Psoas muscle (tissue), 8 donors: ENCODE measurements around the gene ARHGDIA. TPM values are rescaled to one million over a fixed set of nuclear protein-coding genes. Genes with fewer than 3 reads are reported as not detected.
"Not testable (repeated sequence)": the region's sequence is repeated elsewhere in the genome, so short reads cannot be mapped to it uniquely, and the experiment has no call there.

Experiments used
- ATAC-seq, 4 donors: fragments of 200-7000 bp; cut with Tn5 transposase; one replicate each; pipeline ENCODE4 v1.9.1; 2020; ENCODE audit warnings: moderate library complexity in 3 of 4, mild to moderate bottlenecking in 2 of 4
- DNase-seq, 2 donors: peaks; one replicate each; pipeline ENCODE4 v3.0.0-alpha.2; 2020
- H3K27ac ChIP-seq: fragments of 200-600 bp; one replicate; pipeline ENCODE4 v1.8.0; 2022
- H3K27me3 ChIP-seq, 3 donors: fragments of 200-600 bp in 1 of 3; one replicate each; pipeline versions ENCODE4 v1.6.1 to v1.8.0; 2013 to 2022; ENCODE audit warnings: low read length in 2 of 3, mild to moderate bottlenecking in 2 of 3, moderate library complexity in 1 of 3; ENCODE audit not compliant: insufficient read depth in 3 of 3
- H3K36me3 ChIP-seq, 2 donors: fragments of 200-600 bp in 1 of 2; one replicate each; pipeline versions ENCODE4 v1.6.1 to v1.8.0; 2013 to 2022; ENCODE audit warnings: low read depth in 1 of 2, mild to moderate bottlenecking in 1 of 2, moderate library complexity in 1 of 2; ENCODE audit not compliant: insufficient read depth in 1 of 2
- H3K4me1 ChIP-seq: fragments of 200-600 bp; one replicate; pipeline ENCODE4 v1.8.0; 2022
- H3K4me3 ChIP-seq: fragments of 200-600 bp; one replicate; pipeline ENCODE4 v1.8.0; 2022; ENCODE audit warnings: mild to moderate bottlenecking
- H3K9me3 ChIP-seq: fragments of 200-600 bp; one replicate; pipeline ENCODE4 v1.8.0; 2022
- CTCF ChIP-seq: fragments of 200-600 bp; IDR thresholded peaks from one replicate; pipeline ENCODE4 v1.8.0; 2022; ENCODE audit warnings: antibody characterized with exemption
- WGBS, 3 donors: extraction: QIAGEN DNeasy Blood & Tissue Kit; methylation state at CpG; one replicate each; pipeline versions ENCODE4 v1.1.6 to v1.1.7; 2013; 5-methylcytosine and 5-hydroxymethylcytosine counted together
- intact Hi-C, 2 donors: fragments of 100-400 bp; cut with DNase I; formaldehyde crosslinking; loops; one replicate each; pipeline versions ENCODE4 v1.11.0 to v1.14.2; 2022
- long read RNA-seq, 2 donors: library from polyadenylated mRNA; unstranded; transcript quantifications; one replicate each; pipeline ENCODE4 v2.0.0, GENCODE V29; 2021
- polyA plus RNA-seq, 3 donors: library from polyadenylated mRNA; stranded (reverse); fragments of 200-250 nt; gene quantifications; one replicate each; pipeline ENCODE4 v1.2.3, GENCODE V29; 2013
- total RNA-seq, 4 donors: library from RNA; stranded (reverse); fragmentation: NEBNext Ultra II Directional in 2 of 4; extraction: Animal tissue kit (Norgen Biotek cat#: 25700) in 2 of 4; gene quantifications; one replicate each; pipeline versions ENCODE4 v1.2.1 to v1.2.4, GENCODE V29; 2021 to 2023
- donor health status: healthy with polysubstance abuse.
- donor health status: DM: no; HTN: no; CAD: no; lungs with moderate emphysema.
- donor health status: Bipolar disorder and iron deficiency.
- donor health status: healthy.
- donor health status: DM: yes; HTN: yes; CAD: no.
- donor health status: DM: no; HTN: no; CAD: no.
- donor health status: DM: no; HTN: no; CAD: no.
- donor health status: DM: yes; HTN: yes; CAD: no.

ARHGDIA gene
- total RNA-seq (100 to 1,000 TPM in 3 of 4 donors, 10 to 100 TPM in 1; 88.3 to 192 (median 160) TPM), polyA plus RNA-seq (100 to 1,000 TPM in 2 of 3 donors, 10 to 100 TPM in 1; 79.1 to 268 (median 100) TPM)
- long read RNA-seq, donor 1, transcript ARHGDIA-201 (6 exons, 1,906 nt) = major isoform, 15 of 39 reads
- long read RNA-seq, donor 1, partial matches to known transcripts = 0 of 39 reads
- long read RNA-seq, donor 1, other reads (novel, unspliced or antisense) = 18 of 39 reads
- long read RNA-seq, donor 2, transcript ARHGDIA-201 (6 exons, 1,906 nt) = major isoform, 42 of 93 reads
- long read RNA-seq, donor 2, partial matches to known transcripts = 4 of 93 reads
- long read RNA-seq, donor 2, other reads (novel, unspliced or antisense) = 39 of 93 reads

GRCh38 chr17:81870981-81871386 lies at the start of gene ARHGDIA:
ARHGDIA (minus strand) TSS chr17:81871337; CDS start chr17:81869930, 1,407 bp downstream.
- peak in 3 of 4 donors; percentile 73 to 78 (median 74) for ATAC-seq
- Histone ChIP-seq H3K4me1 (peaks cover 39% of the 10 kb centered on the region), H3K27me3 (no peaks in the 10 kb centered on the region), H3K36me3 (peaks cover 0 to 39% of the 10 kb centered on the region in 2 donors), H3K27ac (peak within 1 kb of the TSS; percentile 99), H3K4me3 (peak within 1 kb of the TSS; percentile 74), H3K9me3 (no peaks in the 10 kb centered on the region)
- DNase-seq = no peak
- intact Hi-C loops = loop anchor here in 1 of 2 donors (5.0 kb wide), 1 partner anchor 51 kb away; no protein-coding TSS in a partner anchor
- WGBS, 3 donors = 0 to 2% (median 1%) methylated on average over 20 to 63 of the region's 64 CpGs
- TF ChIP-seq CTCF = no peak

GRCh38 chr17:81918832-81919545 lies 47.9 kb upstream of the ARHGDIA start:
- Histone ChIP-seq H3K36me3 (peaks cover 5 to 60% of the 10 kb centered on the region in 2 donors), H3K4me3 (peak overlapping the region; percentile 76), H3K27ac (peak overlapping the region; percentile 81), H3K27me3 (no peaks in the 10 kb centered on the region), H3K4me1 (peaks cover 66% of the 10 kb centered on the region), H3K9me3 (no peaks in the 10 kb centered on the region)
- ATAC-seq = no peak
- WGBS, 3 donors = 62 to 83% (median 69%) methylated on average over 15 of the region's 15 CpGs
- TF ChIP-seq CTCF = no peak
- intact Hi-C loops = no loop called here
- DNase-seq = no peak

GRCh38 chr17:81918333-81918669 lies 47.2 kb upstream of the ARHGDIA start:
- intact Hi-C loops = not testable (repeated sequence)

GRCh38 chr17:81917565-81918332 lies 46.6 kb upstream of the ARHGDIA start, which contains the start of gene SIRT7:
SIRT7 (minus strand) TSS chr17:81918176; CDS start chr17:81918131, 45 bp downstream.
- peak; percentile 74 to 90 for DNase-seq
- Histone ChIP-seq H3K27ac (peak within 1 kb of the TSS; percentile 81), H3K9me3 (no peaks in the 10 kb centered on the region), H3K27me3 (no peaks in the 10 kb centered on the region), H3K4me1 (peaks cover 58% of the 10 kb centered on the region), H3K4me3 (peak within 1 kb of the TSS; percentile 76), H3K36me3 (peaks cover 5 to 72% of the 10 kb centered on the region in 2 donors)
- TF ChIP-seq CTCF = no peak
- 0 to 1% (median 1%) methylated on average over 69 to 94 of the region's 94 CpGs for WGBS, 3 donors
- intact Hi-C loops = no loop called here
- ATAC-seq = peak; percentile 70 to 81 (median 74)

More at GRCh38 chr17:81918333-81918669, 47.2 kb upstream of the ARHGDIA start:
- H3K27me3 ChIP-seq, DNase-seq, H3K9me3 ChIP-seq: not testable (repeated sequence)
- H3K4me1 ChIP-seq = peaks cover 60% of the 10 kb centered on the region
- H3K36me3 ChIP-seq = peaks cover 5 to 67% of the 10 kb centered on the region in 2 donors
- H3K4me3 ChIP-seq = peak overlapping the region; percentile 76
- peak; percentile 7 to 26 (median 18) for ATAC-seq
- 28 to 34% (median 32%) methylated on average over 9 of the region's 9 CpGs for WGBS, 3 donors
- H3K27ac ChIP-seq = peak overlapping the region; percentile 78
